Small intestine (tissue), 7 donors: ENCODE results near the gene MARVELD1. TPM values are rescaled to one million over a fixed set of nuclear protein-coding genes. Genes with fewer than 3 reads are reported as not detected.

Source experiments
- DNase-seq, 2 donors: peaks; one replicate each; pipeline versions ENCODE4 v3.0.0 to v3.0.0-alpha.2; 2013
- FAIRE-seq: peaks from 2 replicates; lab custom pipeline; 2012; peaks lifted over from hg19 to GRCh38; lab: Jason Lieb, UNC
- H3K27ac ChIP-seq, 3 donors: one replicate each; pipeline ENCODE4 v1.5.1; 2013; ENCODE audit warnings: low read length in 2 of 3, mild to moderate bottlenecking in 2 of 3, control low read depth in 1 of 3, inconsistent platforms in 1 of 3, low read depth in 1 of 3, moderate library complexity in 1 of 3
- H3K27me3 ChIP-seq, 3 donors: one replicate each; pipeline ENCODE4 v1.6.1; 2013; ENCODE audit warnings: low read length in 3 of 3, inconsistent platforms in 1 of 3; ENCODE audit not compliant: control insufficient read depth in 3 of 3, insufficient read depth in 3 of 3
- H3K36me3 ChIP-seq, 3 donors: one replicate each; pipeline ENCODE4 v1.6.1; 2013; ENCODE audit warnings: low read length in 3 of 3, inconsistent platforms in 1 of 3, low read depth in 1 of 3, mild to moderate bottlenecking in 1 of 3, moderate library complexity in 1 of 3; ENCODE audit not compliant: control insufficient read depth in 3 of 3, insufficient read depth in 2 of 3
- H3K4me1 ChIP-seq, 3 donors: one replicate each; pipeline ENCODE4 v1.6.1; 2013; ENCODE audit warnings: low read length in 2 of 3, inconsistent platforms in 1 of 3, low read depth in 1 of 3, mild to moderate bottlenecking in 1 of 3, moderate library complexity in 1 of 3; ENCODE audit not compliant: control insufficient read depth in 3 of 3, insufficient read depth in 2 of 3
- H3K4me3 ChIP-seq, 3 donors: one replicate each; pipeline ENCODE4 v1.5.1; 2013; ENCODE audit warnings: low read length in 3 of 3, control low read depth in 1 of 3, inconsistent platforms in 1 of 3, low read depth in 1 of 3, mild to moderate bottlenecking in 1 of 3, moderate library complexity in 1 of 3
- H3K9me3 ChIP-seq, 2 donors: one replicate each; pipeline ENCODE4 v1.6.1; 2013; ENCODE audit warnings: low read depth in 1 of 2, low read length in 1 of 2; ENCODE audit not compliant: control insufficient read depth in 2 of 2, insufficient read depth in 1 of 2
- WGBS, 3 donors: extraction: QIAGEN DNeasy Blood & Tissue Kit; methylation state at CpG; one replicate each; pipeline ENCODE4 v1.1.7; 2013; 5-methylcytosine and 5-hydroxymethylcytosine counted together
- polyA plus RNA-seq, 4 donors: library from polyadenylated mRNA; stranded (reverse) in 3 of 4; unstranded in 1 of 4; fragments of 200-250 nt in 3 of 4; fragments of 120-200 nt in 1 of 4; gene quantifications; one replicate each; pipeline versions ENCODE4 v1.2.1 to v1.2.3, GENCODE V29; 2013
- donor health status: healthy with polysubstance abuse.
- donor health status: control.
- donor health status: control.
- donor health status: Bipolar disorder and iron deficiency.
- donor health status: healthy.

MARVELD1 gene
- polyA plus RNA-seq, 4 donors, result 1.6 to 35.2 (median 10.2) TPM

- Histone ChIP-seq H3K4me3 (no peak overlapping the region), H3K4me1 (no peaks in the 10 kb centered on the region), H3K27ac (no peak overlapping the region), H3K9me3 (no peaks in the 10 kb centered on the region), H3K36me3 (peaks cover 13 to 53% (median 25%) of the 10 kb centered on the region in 3 donors), H3K27me3 (no peaks in the 10 kb centered on the region)
- DNase-seq, result no peak
- FAIRE-seq, result no peak
- WGBS, 3 donors, result 91 to 94% (median 93%) methylated on average over 15 of the region's 15 CpGs
These were observed 31.0 kb downstream of the MARVELD1 start for GRCh38 chr10:97744405-97745035.

DNA sequence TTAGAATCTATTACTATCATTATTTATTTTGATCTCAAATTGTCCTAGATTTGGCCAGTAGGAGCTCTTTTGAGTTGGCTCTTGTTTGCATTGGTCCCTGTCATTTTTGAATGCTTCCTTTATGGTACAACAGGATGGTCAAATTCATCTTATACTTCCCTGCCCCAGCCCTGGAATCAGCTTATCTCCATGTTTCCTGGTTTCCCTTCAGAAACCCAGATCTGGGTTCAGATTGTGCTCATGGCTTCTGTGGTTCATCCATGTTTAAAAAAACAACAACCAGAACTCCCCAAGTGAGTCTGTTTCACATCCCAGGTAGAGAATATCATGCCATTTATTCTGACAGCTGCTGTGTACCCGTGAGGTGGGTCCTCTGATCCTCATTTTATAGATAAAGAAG, 34.0 kb downstream of the MARVELD1 start:
- no peaks in the 10 kb centered on the region for H3K27me3 ChIP-seq
- DNase-seq (no peak), FAIRE-seq (no peak)
- no peak overlapping the region for H3K27ac ChIP-seq
- WGBS, 3 donors, result 79 to 84% (median 81%) methylated on average over 1 of the region's 1 CpG
- no peaks in the 10 kb centered on the region for H3K9me3 ChIP-seq
- H3K36me3 ChIP-seq, result peaks cover 23 to 72% (median 30%) of the 10 kb centered on the region in 3 donors
- no peak overlapping the region for H3K4me3 ChIP-seq
- no peaks in the 10 kb centered on the region for H3K4me1 ChIP-seq

DNA sequence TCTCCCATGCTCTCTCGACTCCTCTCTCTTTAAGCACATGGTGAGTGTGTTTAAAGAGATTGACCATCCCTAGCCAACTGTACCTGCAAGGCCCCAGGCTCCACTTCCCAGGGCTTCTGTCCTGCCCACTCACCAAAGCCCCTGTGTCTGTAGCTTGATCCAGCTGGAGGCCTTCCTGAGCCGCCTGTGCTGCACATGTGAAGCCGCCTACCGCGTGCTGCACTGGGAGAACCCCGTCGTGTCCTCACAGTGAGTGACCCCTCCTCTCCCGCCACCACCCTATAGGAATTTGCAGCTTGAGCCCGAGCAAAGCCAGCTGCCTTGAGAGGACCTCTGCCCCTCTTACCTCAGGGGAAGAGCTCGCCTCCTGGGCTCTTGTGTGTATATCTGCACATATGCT, 34.6 kb downstream of the MARVELD1 start:
- no peak overlapping the region for H3K4me3 ChIP-seq
- H3K4me1 ChIP-seq, result no peaks in the 10 kb centered on the region
- H3K27me3 ChIP-seq, result no peaks in the 10 kb centered on the region
- peaks cover 21 to 73% (median 30%) of the 10 kb centered on the region in 3 donors for H3K36me3 ChIP-seq
- WGBS, 3 donors, result 88 to 92% (median 89%) methylated on average over 10 of the region's 10 CpGs
- no peak for FAIRE-seq
- H3K9me3 ChIP-seq, result no peaks in the 10 kb centered on the region
- no peak for DNase-seq
- H3K27ac ChIP-seq, result no peak overlapping the region

DNA sequence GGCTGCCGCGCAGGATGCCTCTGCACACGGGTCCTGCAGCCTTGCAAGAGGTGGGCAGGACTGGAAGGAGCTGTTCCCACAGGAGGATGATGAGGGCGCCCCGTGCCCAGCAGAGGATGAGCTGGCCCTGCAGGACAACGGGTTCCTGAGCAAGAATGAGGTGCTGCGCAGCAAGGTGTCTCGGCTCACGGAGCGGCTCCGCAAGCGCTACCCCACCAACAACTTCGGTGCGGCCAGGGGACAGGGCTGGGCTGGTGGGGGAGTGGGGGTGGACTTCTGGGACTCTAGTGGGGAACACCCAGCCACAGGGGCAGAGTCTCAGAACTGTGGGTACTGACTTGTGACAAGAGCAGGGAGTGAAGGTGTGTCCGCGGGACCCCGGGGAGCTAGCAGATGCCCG, 39.4 kb downstream of the MARVELD1 start:
- no peak overlapping the region for H3K27ac ChIP-seq
- H3K4me1 ChIP-seq, result no peaks in the 10 kb centered on the region
- FAIRE-seq (no peak), DNase-seq (no peak)
- no peaks in the 10 kb centered on the region for H3K27me3 ChIP-seq
- WGBS, 3 donors, result 94 to 95% (median 95%) methylated on average over 18 of the region's 18 CpGs
- peaks cover 25 to 92% (median 43%) of the 10 kb centered on the region in 3 donors for H3K36me3 ChIP-seq
- H3K9me3 ChIP-seq, result no peaks in the 10 kb centered on the region
- no peak overlapping the region for H3K4me3 ChIP-seq

- WGBS, 3 donors, result 47 to 79% (median 78%) methylated on average over 4 of the region's 4 CpGs
- Histone ChIP-seq H3K36me3 (peaks cover 20 to 88% (median 35%) of the 10 kb centered on the region in 3 donors), H3K4me1 (no peaks in the 10 kb centered on the region), H3K9me3 (no peaks in the 10 kb centered on the region), H3K4me3 (no peak overlapping the region), H3K27ac (no peak overlapping the region), H3K27me3 (no peaks in the 10 kb centered on the region)
- no peak for DNase-seq
- no peak for FAIRE-seq
These were observed 41.2 kb downstream of the MARVELD1 start for GRCh38 chr10:97754726-97755125.

- DNase-seq (no peak), FAIRE-seq (no peak)
- Histone ChIP-seq H3K36me3 (peaks cover 27 to 88% (median 33%) of the 10 kb centered on the region in 3 donors), H3K27me3 (no peaks in the 10 kb centered on the region), H3K27ac (no peak overlapping the region), H3K4me3 (no peak overlapping the region), H3K4me1 (no peaks in the 10 kb centered on the region), H3K9me3 (no peaks in the 10 kb centered on the region)
- 93 to 97% (median 95%) methylated on average over 6 of the region's 6 CpGs for WGBS, 3 donors
These were observed 42.2 kb downstream of the MARVELD1 start for GRCh38 chr10:97755718-97756117.

- DNase-seq (no peak), FAIRE-seq (no peak)
- Histone ChIP-seq H3K4me1 (no peaks in the 10 kb centered on the region), H3K27me3 (no peaks in the 10 kb centered on the region), H3K27ac (no peak overlapping the region), H3K36me3 (peaks cover 27 to 89% (median 28%) of the 10 kb centered on the region in 3 donors), H3K4me3 (no peak overlapping the region), H3K9me3 (no peaks in the 10 kb centered on the region)
- 68 to 89% (median 77%) methylated on average over 6 of the region's 6 CpGs for WGBS, 3 donors
These were observed 43.9 kb downstream of the MARVELD1 start for GRCh38 chr10:97757471-97757870.

- Histone ChIP-seq H3K27ac (no peak overlapping the region), H3K4me1 (peaks cover 0 to under 1% (median 0%) of the 10 kb centered on the region in 3 donors), H3K4me3 (no peak overlapping the region), H3K9me3 (no peaks in the 10 kb centered on the region), H3K36me3 (peaks cover 22 to 77% (median 23%) of the 10 kb centered on the region in 3 donors), H3K27me3 (no peaks in the 10 kb centered on the region)
- FAIRE-seq, result no peak
- 46 to 52% (median 52%) methylated on average over 5 of the region's 5 CpGs for WGBS, 3 donors
- DNase-seq, result peak; percentile 60 to 76
These were observed 45.8 kb downstream of the MARVELD1 start for GRCh38 chr10:97759158-97759887.
